HepG2 (cell line): ENCODE results near the gene DIS3L2. TPM values are rescaled to one million over a fixed set of nuclear protein-coding genes. Genes with fewer than 3 reads are reported as not detected.

Source experiments
- ATAC-seq: fragments of 200-7000 bp; cut with Tn5 transposase; 3 replicates; pipeline ENCODE4 v1.9.1; 2020; ENCODE audit warnings: mild to moderate bottlenecking, moderate library complexity
- BruUV-seq: library from RNA; stranded (reverse); fragments of 400-500 nt; replicated peaks from 2 replicates; lab custom pipeline; 2021; lab: Mats Ljungman, UMichigan
- CTCF ChIA-PET: fragments of 300-600 bp; formaldehyde crosslinking; extraction: SDS; loops from one replicate; lab custom pipeline; 2021; ENCODE audit warnings: low total read pairs, inconsistent platforms, low intra/inter-chr PET ratio; lab: Yijun Ruan, JAX
- POLR2A ChIA-PET: fragments of 350-600 bp; sonication (Branson Sonifier 250); formaldehyde crosslinking; loops from one replicate; lab custom pipeline; 2020; ENCODE audit warnings: antibody characterized with exemption, inconsistent platforms; lab: Yijun Ruan, JAX
- DNase-seq: peaks from one replicate; pipeline ENCODE4 v3.0.0-alpha.2; 2015; ENCODE audit warnings: low spot score
- FAIRE-seq: peaks from 3 replicates; lab custom pipeline; 2011; peaks lifted over from hg19 to GRCh38; lab: Jason Lieb, UNC
- H2AFZ ChIP-seq: one replicate; pipeline ENCODE4 v1.6.1; 2011; ENCODE audit warnings: low read length, inconsistent platforms
- H3K27ac ChIP-seq: fragments of 300-600 bp; 3 replicates; pipeline ENCODE4 v1.8.0; 2011; ENCODE audit warnings: mixed run types, mild to moderate bottlenecking, mixed read lengths, low read length, inconsistent platforms; ENCODE audit not compliant: insufficient read depth; ENCODE audit errors: extremely low read length
- H3K27me3 ChIP-seq, 2 experiments: fragments of 200-600 bp in 1 of 2; 2 replicates in 1 of 2; 3 replicates in 1 of 2; pipeline versions ENCODE4 v1.6.0 to v1.8.0; 2011; ENCODE audit warnings: low read length in 2 of 2, mild to moderate bottlenecking in 2 of 2, moderate library complexity in 2 of 2, inconsistent platforms in 1 of 2; ENCODE audit not compliant: insufficient read depth in 2 of 2, control insufficient read depth in 1 of 2
- H3K36me3 ChIP-seq, 2 experiments: fragments of 200-600 bp in 1 of 2; replicated peaks in 1 of 2; 2 replicates in 1 of 2; 3 replicates in 1 of 2; pipeline versions ENCODE4 v1.5.1 to v1.8.0; 2011; ENCODE audit warnings: low read length in 2 of 2, inconsistent platforms in 1 of 2; ENCODE audit not compliant: insufficient read depth in 2 of 2, control insufficient read depth in 1 of 2
- H3K4me1 ChIP-seq: 2 replicates; pipeline ENCODE4 v1.5.1; 2012; ENCODE audit warnings: low read length, inconsistent platforms; ENCODE audit not compliant: insufficient read depth
- H3K4me2 ChIP-seq: 2 replicates; pipeline ENCODE4 v1.6.0; 2011; ENCODE audit warnings: low read depth, low read length, inconsistent platforms
- H3K4me3 ChIP-seq, 3 experiments: fragments of 200-600 bp in 1 of 3; sonication (generic), shearing (Covaris generic) in 1 of 3; replicated peaks in 1 of 3; 2 replicates each; pipeline ENCODE4 v1.5.1; 2011 to 2016; ENCODE audit warnings: low read length in 3 of 3, inconsistent platforms in 2 of 3, low read depth in 2 of 3, mild to moderate bottlenecking in 2 of 3, control low read depth in 1 of 3, mixed read lengths in 1 of 3; ENCODE audit not compliant: insufficient read depth in 1 of 3
- H3K79me2 ChIP-seq: one replicate; pipeline ENCODE4 v1.6.1; 2011; ENCODE audit warnings: low read length, inconsistent platforms; ENCODE audit not compliant: insufficient read depth
- H3K9ac ChIP-seq: 2 replicates; pipeline ENCODE4 v1.6.0; 2011; ENCODE audit warnings: mild to moderate bottlenecking, low read depth, low read length, inconsistent platforms; ENCODE audit not compliant: insufficient read depth
- H3K9me3 ChIP-seq: 2 replicates; pipeline ENCODE4 v1.5.1; 2012; ENCODE audit warnings: mild to moderate bottlenecking, low read length
- H4K20me1 ChIP-seq: 2 replicates; pipeline ENCODE4 v1.6.0; 2011; ENCODE audit warnings: inconsistent platforms, mild to moderate bottlenecking, low read length, moderate library complexity; ENCODE audit not compliant: insufficient read depth
- ATAD3A ChIP-seq: sonication (generic); formaldehyde crosslinking; IDR thresholded peaks from 2 replicates; pipeline ENCODE4 v1.4.0; 2020; ENCODE audit warnings: missing genetic modification reagents
- FOSL2 ChIP-seq: sonication (generic); formaldehyde crosslinking; IDR thresholded peaks from 2 replicates; pipeline ENCODE4 v1.4.0; 2020; ENCODE audit warnings: missing genetic modification reagents
- GZF1 ChIP-seq: sonication (generic); formaldehyde crosslinking; IDR thresholded peaks from 2 replicates; pipeline ENCODE4 v1.5.1; 2020; ENCODE audit warnings: mild to moderate bottlenecking, missing genetic modification reagents
- HCFC1 ChIP-seq: fragments of 150-350 bp; IDR thresholded peaks from 2 replicates; pipeline ENCODE4 v1.6.1; 2014; ENCODE audit warnings: low read depth, low read length
- LCORL ChIP-seq, 2 experiments: fragments of 450-650 bp in 1 of 2; sonication (generic) in 1 of 2; formaldehyde crosslinking in 1 of 2; IDR thresholded peaks; 2 replicates each; pipeline versions ENCODE4 v1.5.0 to v1.6.1; 2017 to 2020; ENCODE audit warnings: antibody characterized with exemption in 1 of 2, missing genetic modification reagents in 1 of 2
- MAF1 ChIP-seq: sonication (generic); formaldehyde crosslinking; IDR thresholded peaks from 2 replicates; pipeline ENCODE4 v1.5.0; 2020; ENCODE audit warnings: missing genetic modification reagents, borderline replicate concordance
- MAFG ChIP-seq: sonication (generic); formaldehyde crosslinking; IDR thresholded peaks from 2 replicates; pipeline ENCODE4 v1.5.1; 2020; ENCODE audit warnings: mild to moderate bottlenecking, missing genetic modification reagents
- PCBP2 ChIP-seq: fragments of 200-400 bp; formaldehyde crosslinking; optimal IDR thresholded peaks from 2 replicates; pipeline ENCODE3; 2018; ENCODE audit warnings: low read length, low read depth; ENCODE audit not compliant: poor library complexity, severe bottlenecking
- PHF21A ChIP-seq: sonication (generic); formaldehyde crosslinking; IDR thresholded peaks from 2 replicates; pipeline ENCODE4 v1.5.0; 2020; ENCODE audit warnings: mild to moderate bottlenecking, missing genetic modification reagents
- RBM39 ChIP-seq: fragments of 200-400 bp; formaldehyde crosslinking; IDR thresholded peaks from one replicate; pipeline ENCODE4 v1.6.1; 2018; ENCODE audit warnings: antibody characterized with exemption, mild to moderate bottlenecking, low read depth, low read length; ENCODE audit not compliant: poor library complexity, severe bottlenecking
- TMF1 ChIP-seq: sonication (generic); formaldehyde crosslinking; IDR thresholded peaks from 2 replicates; pipeline ENCODE4 v1.8.1; 2022; ENCODE audit warnings: low read depth, missing genetic modification reagents
- YEATS2 ChIP-seq: sonication (generic); formaldehyde crosslinking; IDR thresholded peaks from 2 replicates; pipeline ENCODE4 v1.4.0; 2020; ENCODE audit warnings: missing genetic modification reagents, borderline replicate concordance
- ZNF264 ChIP-seq: sonication (generic); formaldehyde crosslinking; IDR thresholded peaks from 2 replicates; pipeline ENCODE4 v1.4.0; 2020; ENCODE audit warnings: missing genetic modification reagents
- ZNF776 ChIP-seq: sonication (generic); formaldehyde crosslinking; IDR thresholded peaks from 2 replicates; pipeline ENCODE4 v1.4.0; 2020; ENCODE audit warnings: mild to moderate bottlenecking, missing genetic modification reagents
- WGBS: methylation state at CpG from one replicate; pipeline ENCODE4 v1.1.6; 2017; ENCODE audit warnings: low lambda C conversion rate; 5-methylcytosine and 5-hydroxymethylcytosine counted together
- in situ Hi-C: cut with HindIII; loops from 2 replicates; pipeline ENCODE4 v1.10.0; 2017; ENCODE audit warnings: low pct_unique_long_range_greater_than_20kb; ENCODE audit not compliant: extremely low pct_ligation_motif_present
- intact Hi-C: fragments of 100-400 bp; cut with micrococcal nuclease; formaldehyde crosslinking; loops from one replicate; pipeline ENCODE4 v1.10.0; 2022; ENCODE audit not compliant: unreplicated experiment
- polyA plus RNA-seq, 8 experiments: library from polyadenylated mRNA; depleted of rRNA in 3 of 8; stranded (reverse) in 7 of 8; unstranded in 1 of 8; fragments of >200 nt; fragmentation: Illumina TruSeq in 4 of 8; extraction: Trizol in 4 of 8; gene quantifications; 2 replicates each; pipeline versions ENCODE4 v1.2.1 to v1.2.3, GENCODE V29; 2011 to 2016; ENCODE audit warnings: low read depth in 4 of 8, missing spikeins in 1 of 8, mixed read lengths in 1 of 8; ENCODE audit not compliant: insufficient read depth in 1 of 8
- total RNA-seq, 5 experiments: library from RNA; depleted of rRNA; stranded (reverse); fragments of >200 nt; fragmentation: Illumina TruSeq; extraction: Trizol; gene quantifications; 2 replicates each; pipeline ENCODE4 v1.2.3, GENCODE V29; 2016; ENCODE audit warnings: low read depth in 1 of 5
- TF ChIP-seq, protein P1 (sequence below): sonication (generic); formaldehyde crosslinking; IDR thresholded peaks from 2 replicates; pipeline ENCODE4 v1.4.0; 2020; ENCODE audit warnings: missing genetic modification reagents, borderline replicate concordance
- TF ChIP-seq, protein P2 (sequence below): sonication (generic); formaldehyde crosslinking; IDR thresholded peaks from 2 replicates; pipeline ENCODE4 v1.8.0; 2022; ENCODE audit warnings: missing genetic modification reagents, low read depth, mild to moderate bottlenecking, borderline replicate concordance

DIS3L2 gene
- total and polyA plus RNA-seq, 2 of the 13 experiments (the other 11 are each of a cell fraction or from before 2014, with no cell fraction given), result 7.0 to 23.9 TPM

DNA sequence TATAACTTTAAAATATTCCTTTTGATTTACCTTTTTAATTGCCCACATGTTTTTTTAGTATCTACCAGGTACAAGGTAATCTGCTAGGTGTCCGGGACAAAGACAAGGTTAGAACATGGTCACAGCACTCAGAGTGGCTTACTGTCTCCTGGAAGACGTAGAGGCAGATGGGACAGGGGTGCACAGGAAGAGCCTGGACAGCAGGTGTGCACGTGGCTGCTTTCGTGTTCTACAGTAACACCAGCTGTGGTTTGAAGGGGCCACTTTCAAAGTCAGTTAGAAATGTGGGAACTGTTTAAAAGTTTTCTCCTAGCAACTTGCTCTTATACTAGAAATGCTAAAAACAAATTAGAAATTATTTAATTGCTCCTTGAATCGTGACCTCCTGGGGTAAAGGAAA is 314.2 kb downstream of the DIS3L2 start:
- ChIA-PET CTCF (no interaction called here), POLR2A (no interaction called here)
- Histone ChIP-seq H3K4me1 (no peaks in the 10 kb centered on the region), H3K9me3 (no peaks in the 10 kb centered on the region), H3K4me3 (no peak overlapping the region), H3K9ac (no peak overlapping the region), H4K20me1 (no peaks in the 10 kb centered on the region), H3K36me3 (peaks cover 4 to 22% of the 10 kb centered on the region in 2 experiments; a peak in 4 of 5 replicates), H2AFZ (no peak overlapping the region), H3K27ac (no peak overlapping the region), H3K27me3 (no peaks in the 10 kb centered on the region), H3K4me2 (no peak overlapping the region), H3K79me2 (no peaks in the 10 kb centered on the region)
- no peak for ATAC-seq
- over 99% methylated on average over 5 of the region's 5 CpGs for WGBS
- in situ Hi-C loops, result no loop called here
- BruUV-seq, result no TSS peak
- no peak for FAIRE-seq
- no peak for DNase-seq
- intact Hi-C loops, result no loop called here
- TF ChIP-seq RBM39 (no peak), LCORL (IDR thresholded peaks at IDR 0.05) (no peak), LCORL (CRISPR knock-in tag; IDR thresholded peaks at IDR 0.05) (no peak), MAFG (CRISPR knock-in tag) (no peak), ZNF264 (no peak), MAF1 (CRISPR knock-in tag) (no peak), GZF1 (no peak), PCBP2 (no peak), YEATS2 (CRISPR knock-in tag) (no peak), FOSL2 (CRISPR knock-in tag) (no peak), PHF21A (no peak), ZNF776 (CRISPR knock-in tag) (no peak), ATAD3A (CRISPR knock-in tag) (no peak), TMF1 (CRISPR knock-in tag) (no peak), HCFC1 (no peak)
- TF ChIP-seq, protein P1, sequence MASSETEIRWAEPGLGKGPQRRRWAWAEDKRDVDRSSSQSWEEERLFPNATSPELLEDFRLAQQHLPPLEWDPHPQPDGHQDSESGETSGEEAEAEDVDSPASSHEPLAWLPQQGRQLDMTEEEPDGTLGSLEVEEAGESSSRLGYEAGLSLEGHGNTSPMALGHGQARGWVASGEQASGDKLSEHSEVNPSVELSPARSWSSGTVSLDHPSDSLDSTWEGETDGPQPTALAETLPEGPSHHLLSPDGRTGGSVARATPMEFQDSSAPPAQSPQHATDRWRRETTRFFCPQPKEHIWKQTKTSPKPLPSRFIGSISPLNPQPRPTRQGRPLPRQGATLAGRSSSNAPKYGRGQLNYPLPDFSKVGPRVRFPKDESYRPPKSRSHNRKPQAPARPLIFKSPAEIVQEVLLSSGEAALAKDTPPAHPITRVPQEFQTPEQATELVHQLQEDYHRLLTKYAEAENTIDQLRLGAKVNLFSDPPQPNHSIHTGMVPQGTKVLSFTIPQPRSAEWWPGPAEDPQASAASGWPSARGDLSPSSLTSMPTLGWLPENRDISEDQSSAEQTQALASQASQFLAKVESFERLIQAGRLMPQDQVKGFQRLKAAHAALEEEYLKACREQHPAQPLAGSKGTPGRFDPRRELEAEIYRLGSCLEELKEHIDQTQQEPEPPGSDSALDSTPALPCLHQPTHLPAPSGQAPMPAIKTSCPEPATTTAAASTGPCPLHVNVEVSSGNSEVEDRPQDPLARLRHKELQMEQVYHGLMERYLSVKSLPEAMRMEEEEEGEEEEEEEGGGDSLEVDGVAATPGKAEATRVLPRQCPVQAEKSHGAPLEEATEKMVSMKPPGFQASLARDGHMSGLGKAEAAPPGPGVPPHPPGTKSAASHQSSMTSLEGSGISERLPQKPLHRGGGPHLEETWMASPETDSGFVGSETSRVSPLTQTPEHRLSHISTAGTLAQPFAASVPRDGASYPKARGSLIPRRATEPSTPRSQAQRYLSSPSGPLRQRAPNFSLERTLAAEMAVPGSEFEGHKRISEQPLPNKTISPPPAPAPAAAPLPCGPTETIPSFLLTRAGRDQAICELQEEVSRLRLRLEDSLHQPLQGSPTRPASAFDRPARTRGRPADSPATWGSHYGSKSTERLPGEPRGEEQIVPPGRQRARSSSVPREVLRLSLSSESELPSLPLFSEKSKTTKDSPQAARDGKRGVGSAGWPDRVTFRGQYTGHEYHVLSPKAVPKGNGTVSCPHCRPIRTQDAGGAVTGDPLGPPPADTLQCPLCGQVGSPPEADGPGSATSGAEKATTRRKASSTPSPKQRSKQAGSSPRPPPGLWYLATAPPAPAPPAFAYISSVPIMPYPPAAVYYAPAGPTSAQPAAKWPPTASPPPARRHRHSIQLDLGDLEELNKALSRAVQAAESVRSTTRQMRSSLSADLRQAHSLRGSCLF (CRISPR knock-in tag), result no peak
- TF ChIP-seq, protein P2, sequence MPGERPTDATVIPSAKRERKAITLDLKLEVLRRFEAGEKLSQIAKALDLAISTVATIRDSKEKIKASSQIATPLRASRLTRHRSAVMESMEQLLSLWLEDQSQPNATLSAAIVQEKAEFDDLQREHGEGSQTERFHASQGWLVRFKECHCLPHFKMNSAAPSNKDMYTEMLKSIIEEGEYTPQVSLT (CRISPR knock-in tag), result no peak
